Kidney (tissue), 14 donors: ENCODE results near the gene ITPR1. TPM values are rescaled to one million over a fixed set of nuclear protein-coding genes. Genes with fewer than 3 reads are reported as not detected.

Source experiments
- DNase-seq, 5 donors: peaks; one replicate each; pipeline ENCODE4 v3.0.0-alpha.2; 2013 to 2020
- FAIRE-seq: peaks from 2 replicates; lab custom pipeline; 2012; peaks lifted over from hg19 to GRCh38; lab: Jason Lieb, UNC
- H3K27ac ChIP-seq, 2 donors: one replicate each; pipeline ENCODE4 v1.7.0; 2013; ENCODE audit warnings: low read depth in 2 of 2, low read length in 2 of 2, inconsistent platforms in 1 of 2
- H3K27me3 ChIP-seq: one replicate; pipeline ENCODE4 v1.7.1; 2013; ENCODE audit warnings: low read length, inconsistent platforms; ENCODE audit not compliant: control insufficient read depth, insufficient read depth
- H3K36me3 ChIP-seq, 3 donors: one replicate each; pipeline versions ENCODE4 v1.7.0 to v1.7.1; 2013; ENCODE audit warnings: low read length in 3 of 3, control low read depth in 1 of 3, inconsistent platforms in 1 of 3; ENCODE audit not compliant: insufficient read depth in 3 of 3, control insufficient read depth in 2 of 3
- H3K4me1 ChIP-seq, 3 donors: one replicate each; pipeline versions ENCODE4 v1.7.0 to v1.7.1; 2013; ENCODE audit warnings: low read length in 3 of 3, inconsistent platforms in 1 of 3, low read depth in 1 of 3; ENCODE audit not compliant: control insufficient read depth in 2 of 3, insufficient read depth in 2 of 3
- H3K4me3 ChIP-seq, 3 donors: one replicate each; pipeline versions ENCODE4 v1.7.0 to v1.8.1; 2013; ENCODE audit warnings: low read length in 3 of 3, control low read depth in 1 of 3, inconsistent platforms in 1 of 3
- H3K9ac ChIP-seq, 3 donors: one replicate each; pipeline versions ENCODE4 v1.7.0 to v1.7.1; 2013; ENCODE audit warnings: low read length in 3 of 3, control low read depth in 1 of 3, inconsistent platforms in 1 of 3
- H3K9me3 ChIP-seq, 3 donors: one replicate each; pipeline versions ENCODE4 v1.7.0 to v1.7.1; 2013; ENCODE audit warnings: low read length in 3 of 3, control low read depth in 1 of 3, inconsistent platforms in 1 of 3; ENCODE audit not compliant: control insufficient read depth in 2 of 3, insufficient read depth in 1 of 3
- CTCF ChIP-seq: IDR thresholded peaks from 3 replicates; pipeline ENCODE4 v1.5.1; 2012; ENCODE audit warnings: mild to moderate bottlenecking, moderate library complexity, borderline replicate concordance; ENCODE audit not compliant: insufficient read depth; ENCODE audit errors: extremely low read depth
- intact Hi-C: fragments of 100-400 bp; cut with DNase I; formaldehyde crosslinking; loops from one replicate; pipeline ENCODE4 v1.11.1; 2022
- polyA plus RNA-seq: library from polyadenylated mRNA; stranded (reverse); fragments of 350-450 nt; fragmentation: Illumina TruSeq; extraction: RNeasy Lipid Tissue Mini Kit (QIAGEN cat#74804); gene quantifications from one replicate; pipeline ENCODE4 v1.2.3, GENCODE V29; 2014; ENCODE audit warnings: low read depth, low replicate concordance; ENCODE audit not compliant: insufficient read depth
- total RNA-seq: library from RNA; stranded (reverse); fragmentation: NEBNext Ultra II Directional; extraction: Animal tissue kit (Norgen Biotek cat#: 25700); gene quantifications from one replicate; pipeline ENCODE4 v1.2.1, GENCODE V29; 2021
- donor health status: control.
- donor health status: control.
- donor health status: control.
- donor health status: control.
- donor health status: control.
- donor health status: DM: yes; HTN: yes; CAD: no.
- donor health status: Normal renal cell carcinoma (clear cell type).

ITPR1 gene
- total and polyA plus RNA-seq, 2 donors from 2014 or later: 30.2 to 81.2 TPM

- no peak overlapping the region for H3K27ac ChIP-seq
- no peaks in the 10 kb centered on the region for H3K9me3 ChIP-seq
- peaks cover 0 to 2% (median 0%) of the 10 kb centered on the region in 3 donors for H3K36me3 ChIP-seq
- H3K4me3 ChIP-seq: no peak overlapping the region
- no peak for TF ChIP-seq CTCF
- DNase-seq: no peak
- H3K4me1 ChIP-seq: peaks cover 0 to 3% (median 0%) of the 10 kb centered on the region in 3 donors
- H3K9ac ChIP-seq: no peak overlapping the region
- FAIRE-seq: no peak
- intact Hi-C loops: no loop called here
- H3K27me3 ChIP-seq: no peaks in the 10 kb centered on the region
Measured at GRCh38 chr3:4627651-4628375, 134.7 kb downstream of the ITPR1 start.

- H3K9ac ChIP-seq: no peak overlapping the region
Measured at GRCh38 chr3:4629095-4630007, 136.2 kb downstream of the ITPR1 start.

More at GRCh38 chr3:4629095-4630007, 136.2 kb downstream of the ITPR1 start:
- peaks cover 0 to 2% (median 0%) of the 10 kb centered on the region in 3 donors for H3K36me3 ChIP-seq
- FAIRE-seq (no peak), DNase-seq (no peak)
- peaks cover 0 to 3% (median 0%) of the 10 kb centered on the region in 3 donors for H3K4me1 ChIP-seq
- no peak for TF ChIP-seq CTCF
- intact Hi-C loops: loop anchor here (10.0 kb wide), 1 partner anchor 275 kb away; no protein-coding TSS in a partner anchor
- no peaks in the 10 kb centered on the region for H3K9me3 ChIP-seq
- H3K4me3 ChIP-seq: no peak overlapping the region
- H3K27ac ChIP-seq: no peak overlapping the region
- no peaks in the 10 kb centered on the region for H3K27me3 ChIP-seq
